ENCODE data around the gene TEX52.

- no peak for TF ChIP-seq POLR2A (IDR thresholded peaks at IDR 0.05)
- TF ChIP-seq, protein P1, sequence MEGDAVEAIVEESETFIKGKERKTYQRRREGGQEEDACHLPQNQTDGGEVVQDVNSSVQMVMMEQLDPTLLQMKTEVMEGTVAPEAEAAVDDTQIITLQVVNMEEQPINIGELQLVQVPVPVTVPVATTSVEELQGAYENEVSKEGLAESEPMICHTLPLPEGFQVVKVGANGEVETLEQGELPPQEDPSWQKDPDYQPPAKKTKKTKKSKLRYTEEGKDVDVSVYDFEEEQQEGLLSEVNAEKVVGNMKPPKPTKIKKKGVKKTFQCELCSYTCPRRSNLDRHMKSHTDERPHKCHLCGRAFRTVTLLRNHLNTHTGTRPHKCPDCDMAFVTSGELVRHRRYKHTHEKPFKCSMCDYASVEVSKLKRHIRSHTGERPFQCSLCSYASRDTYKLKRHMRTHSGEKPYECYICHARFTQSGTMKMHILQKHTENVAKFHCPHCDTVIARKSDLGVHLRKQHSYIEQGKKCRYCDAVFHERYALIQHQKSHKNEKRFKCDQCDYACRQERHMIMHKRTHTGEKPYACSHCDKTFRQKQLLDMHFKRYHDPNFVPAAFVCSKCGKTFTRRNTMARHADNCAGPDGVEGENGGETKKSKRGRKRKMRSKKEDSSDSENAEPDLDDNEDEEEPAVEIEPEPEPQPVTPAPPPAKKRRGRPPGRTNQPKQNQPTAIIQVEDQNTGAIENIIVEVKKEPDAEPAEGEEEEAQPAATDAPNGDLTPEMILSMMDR (IDR thresholded peaks at IDR 0.05), result no peak
These were observed 19.7 kb upstream of the TEX52 start for GRCh38 chr12:2876431-2877046.
